Measurements from ENCODE around the gene COIL. TPM values are rescaled to one million over a fixed set of nuclear protein-coding genes. Genes with fewer than 3 reads are reported as not detected.
A peak's percentile ranks its signal among the peaks of the same experiment; 100 is the strongest.

COIL gene, protein sequence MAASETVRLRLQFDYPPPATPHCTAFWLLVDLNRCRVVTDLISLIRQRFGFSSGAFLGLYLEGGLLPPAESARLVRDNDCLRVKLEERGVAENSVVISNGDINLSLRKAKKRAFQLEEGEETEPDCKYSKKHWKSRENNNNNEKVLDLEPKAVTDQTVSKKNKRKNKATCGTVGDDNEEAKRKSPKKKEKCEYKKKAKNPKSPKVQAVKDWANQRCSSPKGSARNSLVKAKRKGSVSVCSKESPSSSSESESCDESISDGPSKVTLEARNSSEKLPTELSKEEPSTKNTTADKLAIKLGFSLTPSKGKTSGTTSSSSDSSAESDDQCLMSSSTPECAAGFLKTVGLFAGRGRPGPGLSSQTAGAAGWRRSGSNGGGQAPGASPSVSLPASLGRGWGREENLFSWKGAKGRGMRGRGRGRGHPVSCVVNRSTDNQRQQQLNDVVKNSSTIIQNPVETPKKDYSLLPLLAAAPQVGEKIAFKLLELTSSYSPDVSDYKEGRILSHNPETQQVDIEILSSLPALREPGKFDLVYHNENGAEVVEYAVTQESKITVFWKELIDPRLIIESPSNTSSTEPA
- total RNA-seq: 11.8 and 12.1 TPM in 2 replicates
- 7.3 and 7.7 TPM in 2 replicates for polyA plus RNA-seq
- 9.1 and 10.1 TPM in 2 replicates for polyA plus RNA-seq (2012)
- 1.5 and 2.9 TPM in 2 replicates for polyA minus RNA-seq (ENCODE audit: low replicate concordance)

DNA sequence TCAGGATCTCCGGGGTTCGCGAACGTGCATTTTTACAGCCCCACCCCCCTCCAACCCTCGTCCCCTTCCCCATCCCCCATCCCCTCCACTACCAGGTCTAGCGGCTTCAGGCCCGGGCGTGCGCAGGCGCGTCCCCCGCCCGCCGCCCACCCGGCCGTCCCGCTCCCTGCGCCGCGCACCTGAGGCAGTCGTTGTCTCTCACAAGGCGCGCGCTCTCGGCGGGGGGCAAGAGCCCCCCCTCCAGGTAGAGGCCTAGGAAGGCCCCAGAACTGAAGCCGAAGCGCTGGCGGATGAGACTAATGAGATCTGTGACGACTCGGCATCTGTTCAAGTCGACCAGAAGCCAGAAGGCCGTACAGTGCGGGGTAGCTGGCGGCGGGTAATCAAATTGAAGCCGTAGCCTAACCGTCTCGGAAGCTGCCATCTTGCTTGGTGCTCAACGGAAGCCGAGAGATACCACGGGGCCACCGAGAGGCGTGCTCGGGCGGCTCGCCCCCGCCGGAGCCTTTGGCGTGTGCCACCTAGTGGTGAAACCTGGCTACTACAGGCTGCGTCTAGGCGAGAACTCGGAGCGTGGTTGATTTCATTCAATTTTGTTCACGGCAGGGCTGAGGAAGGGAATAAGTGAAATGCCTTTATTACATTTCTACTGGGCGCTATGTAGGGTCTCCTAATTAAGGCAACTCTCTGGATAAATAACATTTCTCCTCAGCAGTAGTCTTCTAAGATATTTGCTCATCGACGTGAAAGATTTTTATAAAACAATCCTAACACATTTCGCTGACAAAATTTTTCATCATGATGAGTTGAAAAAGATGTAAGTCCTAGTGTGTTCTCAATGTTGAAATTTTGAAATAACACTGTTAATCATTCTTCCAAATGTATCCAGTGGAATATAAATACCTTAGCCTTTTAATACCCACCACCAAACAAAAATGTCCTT, at the start of gene COIL:
COIL (minus strand) TSS at position 455 of the 943 bp plus-strand sequence; CDS start at position 424, 31 bp downstream.
- peak within 1 kb of the TSS; percentile 79 to 92 (median 90) for H3K4me3 ChIP-seq (replicated peaks in 1 of 4; ENCODE audit: control extremely low read depth in 1 of 4, insufficient read depth in 1 of 4, low read depth in 3 of 4, low read length in 4 of 4)
- H3K79me2 ChIP-seq (ENCODE audit: control insufficient read depth, insufficient read depth, low read length): peaks cover 32% of the 10 kb centered on the region
- H3K27ac ChIP-seq (ENCODE audit: insufficient read depth, low read length): peak within 1 kb of the TSS; percentile 93
- no peaks in the 10 kb centered on the region for H3K27me3 ChIP-seq (ENCODE audit: control insufficient read depth, insufficient read depth, low read length)
- no peaks in the 10 kb centered on the region for H3K9me3 ChIP-seq (ENCODE audit: control insufficient read depth, insufficient read depth, low read depth, low read length)
- DNase-seq (ENCODE audit: low read depth in 2 of 2): peak; percentile 88 to 91
- H3K36me3 ChIP-seq (ENCODE audit: control insufficient read depth, insufficient read depth, low read length): no peaks in the 10 kb centered on the region
- H3K4me1 ChIP-seq (ENCODE audit: control insufficient read depth, extremely low read depth, insufficient read depth, low read length): peaks cover 2% of the 10 kb centered on the region
- TF ChIP-seq, protein P1, sequence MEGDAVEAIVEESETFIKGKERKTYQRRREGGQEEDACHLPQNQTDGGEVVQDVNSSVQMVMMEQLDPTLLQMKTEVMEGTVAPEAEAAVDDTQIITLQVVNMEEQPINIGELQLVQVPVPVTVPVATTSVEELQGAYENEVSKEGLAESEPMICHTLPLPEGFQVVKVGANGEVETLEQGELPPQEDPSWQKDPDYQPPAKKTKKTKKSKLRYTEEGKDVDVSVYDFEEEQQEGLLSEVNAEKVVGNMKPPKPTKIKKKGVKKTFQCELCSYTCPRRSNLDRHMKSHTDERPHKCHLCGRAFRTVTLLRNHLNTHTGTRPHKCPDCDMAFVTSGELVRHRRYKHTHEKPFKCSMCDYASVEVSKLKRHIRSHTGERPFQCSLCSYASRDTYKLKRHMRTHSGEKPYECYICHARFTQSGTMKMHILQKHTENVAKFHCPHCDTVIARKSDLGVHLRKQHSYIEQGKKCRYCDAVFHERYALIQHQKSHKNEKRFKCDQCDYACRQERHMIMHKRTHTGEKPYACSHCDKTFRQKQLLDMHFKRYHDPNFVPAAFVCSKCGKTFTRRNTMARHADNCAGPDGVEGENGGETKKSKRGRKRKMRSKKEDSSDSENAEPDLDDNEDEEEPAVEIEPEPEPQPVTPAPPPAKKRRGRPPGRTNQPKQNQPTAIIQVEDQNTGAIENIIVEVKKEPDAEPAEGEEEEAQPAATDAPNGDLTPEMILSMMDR (conservative IDR thresholded peaks at IDR 0.05 in 1 of 2, IDR thresholded peaks at IDR 0.05 in 1 of 2; ENCODE audit: low read depth in 1 of 2, low read length in 2 of 2): peak; percentile 91 to 98
- TF ChIP-seq EZH2 (IDR thresholded peaks at IDR 0.05; ENCODE audit: low read length, missing control alignments): no peak
- peak within 1 kb of the TSS; percentile 57 for H3K4me2 ChIP-seq (ENCODE audit: extremely low read depth, insufficient read depth, low read length)
- H4K20me1 ChIP-seq (ENCODE audit: control insufficient read depth, extremely low read depth, insufficient read depth, low read length): no peaks in the 10 kb centered on the region
- peak within 1 kb of the TSS; percentile 95 for H2AFZ ChIP-seq (ENCODE audit: low read length)
- H3K9ac ChIP-seq (ENCODE audit: insufficient read depth, low read length): peak within 1 kb of the TSS; percentile 96

DNA sequence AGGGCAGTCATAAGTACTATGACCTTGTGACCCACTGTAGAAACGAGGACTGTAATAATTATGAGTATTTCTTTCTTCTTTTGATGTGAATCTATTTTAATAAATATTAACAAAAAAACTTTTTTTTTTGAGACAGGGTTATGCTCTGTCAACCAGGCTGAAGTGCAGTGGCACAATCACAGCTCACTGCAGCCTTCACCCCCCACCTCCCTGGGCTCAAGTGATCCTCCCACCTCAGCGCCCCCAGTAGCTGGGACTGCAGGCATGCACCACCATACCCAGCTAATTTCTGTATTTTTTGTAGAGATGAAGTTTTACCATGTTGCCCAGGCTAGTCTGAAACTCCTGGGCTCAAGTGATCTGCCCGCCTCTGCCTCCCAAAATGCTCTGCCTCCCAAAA, 49.6 kb upstream of the COIL start:
- Histone ChIP-seq H3K9ac (ENCODE audit: insufficient read depth, low read length) (no peak overlapping the region), H3K4me1 (ENCODE audit: control insufficient read depth, extremely low read depth, insufficient read depth, low read length) (no peaks in the 10 kb centered on the region), H3K79me2 (ENCODE audit: control insufficient read depth, insufficient read depth, low read length) (no peaks in the 10 kb centered on the region), H3K27me3 (ENCODE audit: control insufficient read depth, insufficient read depth, low read length) (no peaks in the 10 kb centered on the region), H3K9me3 (ENCODE audit: control insufficient read depth, insufficient read depth, low read depth, low read length) (no peaks in the 10 kb centered on the region), H3K27ac (ENCODE audit: insufficient read depth, low read length) (no peak overlapping the region), H4K20me1 (ENCODE audit: control insufficient read depth, extremely low read depth, insufficient read depth, low read length) (no peaks in the 10 kb centered on the region), H3K36me3 (ENCODE audit: control insufficient read depth, insufficient read depth, low read length) (no peaks in the 10 kb centered on the region), H3K4me2 (ENCODE audit: extremely low read depth, insufficient read depth, low read length) (no peak overlapping the region), H3K4me3 (replicated peaks in 1 of 4; ENCODE audit: control extremely low read depth in 1 of 4, insufficient read depth in 1 of 4, low read depth in 3 of 4, low read length in 4 of 4) (no peak overlapping the region), H2AFZ (ENCODE audit: low read length) (no peak overlapping the region)
- DNase-seq (ENCODE audit: low read depth in 2 of 2): no peak
- TF ChIP-seq, protein P1 (conservative IDR thresholded peaks at IDR 0.05 in 1 of 2, IDR thresholded peaks at IDR 0.05 in 1 of 2; ENCODE audit: low read depth in 1 of 2, low read length in 2 of 2): no peak
- TF ChIP-seq EZH2 (IDR thresholded peaks at IDR 0.05; ENCODE audit: low read length, missing control alignments): no peak
